NCI-H146 (cell line): ENCODE measurements around the gene MC2R.

ENCODE experiments used
- DNase-seq: peaks from one replicate; lab custom pipeline; 2025; lab: John Stamatoyannopoulos, UW

MC2R gene

DNA sequence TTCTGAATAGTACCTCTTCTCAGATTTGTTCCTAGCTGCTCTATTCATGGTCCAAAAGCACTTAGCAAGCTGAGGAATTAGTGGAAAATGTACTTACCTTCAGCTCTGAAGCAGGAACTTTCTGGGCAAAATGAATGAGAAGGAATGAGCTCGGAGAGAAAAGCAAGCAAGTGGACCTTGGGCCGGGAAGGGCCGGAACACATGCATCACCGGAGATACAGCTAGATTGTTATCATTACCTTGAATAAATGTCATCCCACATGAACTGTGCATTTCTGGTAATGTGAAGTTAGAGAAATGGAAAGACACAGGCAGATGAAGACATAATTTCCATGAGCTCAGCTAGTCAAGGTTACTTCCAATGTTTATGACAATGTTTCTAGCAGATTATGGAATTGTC is at the start of gene MC2R:
Gene MC2R, minus strand, starts transcription at position 146 of the 400 bp plus-strand sequence. CDS start 30,018 bp downstream, outside the sequence.
- DNase-seq, result no peak

DNA sequence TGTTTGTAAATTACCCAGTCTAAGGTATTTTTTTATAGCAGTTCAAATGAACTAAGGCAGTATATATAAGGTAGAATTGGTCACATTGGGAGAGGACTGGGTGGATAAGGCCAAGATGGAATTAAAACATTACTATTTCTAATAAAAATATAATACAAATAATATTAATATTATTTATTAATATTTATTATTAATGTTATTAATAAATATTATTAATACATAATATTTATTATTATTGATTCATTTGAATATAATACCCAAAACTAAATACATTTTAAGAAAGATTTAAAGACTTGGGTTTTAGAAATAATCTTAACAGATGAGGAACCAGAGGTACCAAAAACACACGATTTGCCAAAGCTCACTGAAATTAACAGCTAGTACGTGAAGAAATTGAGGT is 30.5 kb upstream of the MC2R start:
- no peak for DNase-seq

DNA sequence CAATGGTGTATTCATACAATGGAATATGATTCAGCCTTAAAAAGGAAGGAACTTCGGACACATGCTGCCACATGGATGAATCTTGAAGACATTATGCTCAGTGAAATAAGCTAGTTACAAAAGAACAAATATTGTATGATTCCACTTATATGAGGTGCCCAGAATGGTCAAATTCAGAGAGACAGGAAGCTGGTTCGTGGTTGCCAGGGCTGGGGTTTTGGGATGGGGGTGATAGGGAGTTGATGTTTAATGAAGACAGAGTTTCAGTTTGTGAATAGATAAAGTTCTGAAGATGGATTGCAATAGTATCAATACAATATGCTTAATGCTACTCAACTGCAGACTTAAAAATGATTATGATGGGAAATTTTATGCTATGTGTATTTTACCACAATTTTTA is 28.0 kb upstream of the MC2R start:
- no peak for DNase-seq

GRCh38 chr18:13940326-13940725 is 25.0 kb upstream of the MC2R start:
- no peak for DNase-seq

DNA sequence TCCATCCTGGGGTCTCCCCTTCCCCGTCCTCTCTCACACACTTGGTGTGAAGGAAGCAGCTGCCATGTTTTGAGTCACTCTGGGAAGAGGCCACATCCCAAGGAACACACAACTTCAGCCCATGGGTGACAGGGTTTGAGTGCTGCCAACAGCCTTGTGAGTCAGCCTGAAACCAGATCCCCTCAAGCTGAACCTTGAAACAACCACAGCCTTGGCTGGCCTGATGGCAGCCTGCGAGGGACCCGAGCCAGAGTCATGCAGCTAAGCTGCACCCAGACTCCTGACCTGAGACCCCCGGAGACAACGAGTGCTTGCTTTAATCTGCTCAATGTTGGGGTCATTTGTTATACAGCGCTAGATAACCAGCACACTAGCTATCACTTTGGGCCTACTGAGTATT is 19.3 kb upstream of the MC2R start:
- DNase-seq, result no peak

- no peak for DNase-seq
These were observed 18.7 kb upstream of the MC2R start for GRCh38 chr18:13934058-13934457.

GRCh38 chr18:13932285-13933025 is 17.1 kb upstream of the MC2R start:
- no peak for DNase-seq

DNA sequence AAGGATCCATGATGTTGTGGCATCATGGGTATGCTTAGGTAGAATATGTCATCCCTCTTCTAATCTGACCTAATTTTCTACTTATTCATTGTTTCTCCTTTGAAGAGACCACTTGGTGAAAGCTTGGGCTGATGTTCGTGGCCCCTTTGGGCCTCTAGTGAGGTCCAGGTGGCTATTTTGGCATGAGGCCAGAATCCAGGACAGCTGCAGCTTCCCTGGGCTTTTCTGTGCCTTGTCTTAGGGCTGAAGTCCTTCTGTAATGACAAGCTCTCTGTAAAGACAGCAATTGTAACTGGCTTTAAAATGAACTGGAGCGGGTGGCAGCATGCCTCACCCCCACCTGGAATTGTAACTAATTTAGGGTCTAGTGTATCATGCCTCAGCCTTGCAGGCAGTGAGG is 15.6 kb upstream of the MC2R start:
- DNase-seq, result no peak

- no peak for DNase-seq
These were observed 7.9 kb upstream of the MC2R start for GRCh38 chr18:13923221-13923620.

GRCh38 chr18:13918898-13919297 is 3.6 kb upstream of the MC2R start:
- DNase-seq, result no peak

DNA sequence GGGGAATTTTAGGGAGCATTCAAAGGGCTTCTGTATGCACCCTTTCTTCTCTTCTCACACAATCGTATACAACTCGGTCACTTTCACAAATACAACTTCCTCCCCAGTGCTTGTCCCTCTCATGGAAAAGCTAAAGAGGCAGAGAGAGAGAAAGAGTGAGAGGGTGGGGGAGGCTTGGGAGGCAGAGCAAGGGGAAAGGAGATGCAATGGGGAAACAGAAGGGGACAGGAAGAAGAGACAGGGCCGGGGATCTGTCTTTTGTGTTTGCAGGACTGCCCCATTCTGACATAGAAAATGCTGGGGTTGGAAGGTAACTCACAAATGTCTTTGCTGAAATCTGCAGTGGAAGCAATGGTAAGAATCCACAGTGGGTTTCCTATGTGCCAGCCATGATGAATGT is 2.1 kb upstream of the MC2R start:
- no peak for DNase-seq

- DNase-seq, result no peak
These were observed 1.2 kb upstream of the MC2R start for GRCh38 chr18:13916559-13916958.

DNA sequence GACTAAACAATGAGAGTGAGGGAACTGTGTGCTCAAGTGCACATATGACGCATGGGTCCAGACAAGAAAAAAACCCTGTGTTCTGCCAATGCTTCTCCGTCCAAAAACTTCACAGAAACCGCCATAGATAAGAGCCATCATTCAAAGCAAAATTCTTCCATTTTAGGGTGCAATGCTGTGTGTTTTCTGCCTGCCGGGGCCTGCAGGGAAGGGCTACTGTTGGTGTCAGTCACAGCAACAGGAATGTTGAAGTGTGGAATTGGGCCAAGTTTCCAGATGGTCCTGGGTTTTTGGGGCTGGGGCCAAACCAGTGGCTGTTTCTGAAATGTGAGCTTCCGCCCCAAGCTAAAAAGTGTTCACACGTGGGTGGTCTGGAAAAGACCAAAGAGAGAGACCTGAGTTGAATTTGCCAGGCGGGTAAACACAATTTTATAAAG is 677 bp upstream of the MC2R start:
- DNase-seq, result no peak

DNA sequence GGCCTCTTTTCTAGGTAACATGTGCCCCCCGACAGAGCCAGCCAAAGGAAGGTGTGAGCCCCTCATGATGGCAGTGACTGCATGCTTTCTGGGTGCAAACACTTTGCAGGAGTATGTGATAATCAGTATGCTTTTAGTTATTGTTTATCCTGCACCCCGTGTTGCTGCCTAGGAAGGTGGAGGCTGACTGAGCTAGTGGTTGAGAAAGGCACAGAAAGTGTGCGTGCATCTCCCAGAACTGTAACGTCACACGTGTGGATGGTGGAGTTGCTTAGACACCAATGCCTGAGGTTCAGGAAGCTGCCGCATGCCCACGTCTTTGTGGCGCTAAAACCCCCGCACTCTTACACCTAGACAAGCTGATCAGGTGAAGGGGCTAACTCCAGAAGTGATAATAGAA is 580 bp downstream of the MC2R start:
- no peak for DNase-seq

- no peak for DNase-seq
These were observed 1.2 kb downstream of the MC2R start for GRCh38 chr18:13914170-13914569.

DNA sequence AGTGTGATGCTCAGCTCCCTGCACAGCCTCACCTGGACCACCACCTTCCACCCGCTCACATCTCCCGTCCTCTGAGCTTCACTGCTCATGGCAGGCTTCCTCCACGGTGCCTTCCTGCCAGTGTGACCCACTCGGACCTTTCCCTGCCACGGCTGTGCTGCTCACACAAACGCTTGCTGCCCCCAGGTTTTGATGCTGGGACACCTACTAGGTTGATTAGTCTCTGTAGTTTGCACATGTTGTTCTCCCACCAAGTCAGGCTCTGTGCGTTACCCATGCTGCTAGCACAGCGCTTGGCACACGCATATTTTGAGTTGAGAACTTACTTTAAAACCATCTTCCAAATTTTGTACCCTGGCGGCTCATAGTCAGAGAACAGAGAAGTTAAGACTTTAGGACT is 2.1 kb downstream of the MC2R start:
- no peak for DNase-seq

- DNase-seq, result no peak
These were observed 2.7 kb downstream of the MC2R start for GRCh38 chr18:13912601-13913000.

- DNase-seq, result peak; percentile 39
These were observed 4.3 kb downstream of the MC2R start for GRCh38 chr18:13910986-13911385.

GRCh38 chr18:13910501-13910900 is 4.8 kb downstream of the MC2R start:
- no peak for DNase-seq

GRCh38 chr18:13909141-13909940 is 6.0 kb downstream of the MC2R start:
- DNase-seq, result no peak

DNA sequence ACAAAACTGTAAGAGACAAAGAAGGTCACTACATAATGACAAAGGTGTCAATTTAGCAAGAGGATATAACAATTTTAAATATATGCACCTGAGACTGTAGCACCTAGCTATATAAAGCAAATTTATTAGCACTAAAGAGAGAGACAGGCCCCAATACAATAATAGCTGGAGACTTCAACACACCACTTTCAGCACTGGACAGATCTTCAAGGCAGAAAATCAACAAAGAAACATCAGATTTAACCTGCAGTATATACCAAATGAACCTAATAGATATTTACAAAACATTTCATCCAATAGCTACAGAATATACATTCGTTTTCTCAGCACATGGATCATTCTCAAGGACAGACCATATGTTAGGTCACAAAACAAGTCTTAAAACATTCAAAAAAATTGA is 14.7 kb downstream of the MC2R start:
- no peak for DNase-seq

- DNase-seq, result no peak
These were observed 19.8 kb downstream of the MC2R start for GRCh38 chr18:13895505-13896033.

DNA sequence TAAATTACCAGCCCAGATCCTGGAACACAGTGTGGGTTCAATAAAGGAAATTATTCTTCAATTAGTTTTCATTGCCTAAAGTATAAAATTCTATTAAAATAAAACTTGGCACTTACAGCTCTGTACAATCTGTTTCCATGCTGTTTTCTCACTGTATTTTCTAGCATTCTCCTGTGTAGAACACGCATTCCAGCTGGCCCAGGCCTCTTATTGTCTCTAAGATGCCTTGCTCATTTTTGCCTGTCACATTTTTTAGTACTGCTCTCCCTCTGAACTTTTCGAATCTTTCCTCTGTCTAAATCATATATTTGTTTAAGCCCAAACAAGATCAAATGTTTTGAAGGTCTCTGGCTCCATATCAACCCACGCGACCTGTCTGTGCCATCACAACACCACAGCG is 20.8 kb downstream of the MC2R start:
- no peak for DNase-seq
